GM19328 (cell line): Measurements from ENCODE around the gene CXCL11.
"Not testable (repeated sequence)": the region's sequence is repeated elsewhere in the genome, so short reads cannot be mapped to it uniquely, and the experiment has no call there.

Experiments
- ATAC-seq: cut with Tn5 transposase; IDR thresholded peaks from one replicate; pipeline ENCODE4 v1.9.1; 2021; ENCODE audit warnings: mild to moderate bottlenecking, moderate library complexity; ENCODE audit not compliant: unreplicated experiment

Gene CXCL11

GRCh38 chr4:76035799-76036380 is at the start of gene CXCL11:
CXCL11 (minus strand) TSS chr4:76036070; CDS start chr4:76035987, 83 bp downstream.
- ATAC-seq, result no peak

GRCh38 chr4:76084542-76084941 is 48.7 kb upstream of the CXCL11 start:
- ATAC-seq, result no peak

GRCh38 chr4:76083386-76083988 is 47.6 kb upstream of the CXCL11 start:
- no peak for ATAC-seq

- ATAC-seq, result no peak
These were observed 42.3 kb upstream of the CXCL11 start for GRCh38 chr4:76078033-76078613.

GRCh38 chr4:76074993-76075600 is 39.2 kb upstream of the CXCL11 start:
- ATAC-seq, result no peak

- ATAC-seq, result no peak
These were observed 38.6 kb upstream of the CXCL11 start, which contains the start of gene ART3 for GRCh38 chr4:76074468-76074867. ART3 (plus strand) TSS chr4:76074709; CDS start chr4:76075890, 1,181 bp downstream.

- no peak for ATAC-seq
These were observed 36.9 kb upstream of the CXCL11 start for GRCh38 chr4:76072760-76073159.

GRCh38 chr4:76067652-76068286 is 31.9 kb upstream of the CXCL11 start:
- ATAC-seq, result no peak

GRCh38 chr4:76066546-76066945 is 30.7 kb upstream of the CXCL11 start:
- no peak for ATAC-seq

- no peak for ATAC-seq
These were observed 26.1 kb upstream of the CXCL11 start for GRCh38 chr4:76061982-76062381.

- ATAC-seq, result no peak
These were observed 25.6 kb upstream of the CXCL11 start for GRCh38 chr4:76061421-76061820.

- no peak for ATAC-seq
These were observed 24.6 kb upstream of the CXCL11 start for GRCh38 chr4:76060506-76060905.

GRCh38 chr4:76059750-76060149 is 23.9 kb upstream of the CXCL11 start:
- no peak for ATAC-seq

- ATAC-seq, result no peak
These were observed 23.1 kb upstream of the CXCL11 start for GRCh38 chr4:76058888-76059426.

- ATAC-seq, result no peak
These were observed 22.4 kb upstream of the CXCL11 start for GRCh38 chr4:76058302-76058701.

- no peak for ATAC-seq
These were observed 19.6 kb upstream of the CXCL11 start for GRCh38 chr4:76055421-76055820.

- ATAC-seq, result peak; percentile 99
These were observed 19.1 kb upstream of the CXCL11 start for GRCh38 chr4:76055016-76055415.

GRCh38 chr4:76053730-76054129 is 17.9 kb upstream of the CXCL11 start:
- no peak for ATAC-seq

GRCh38 chr4:76050560-76051050 is 14.7 kb upstream of the CXCL11 start:
- ATAC-seq, result not testable (repeated sequence)

GRCh38 chr4:76049860-76050416 is 14.1 kb upstream of the CXCL11 start:
- not testable (repeated sequence) for ATAC-seq

- not testable (repeated sequence) for ATAC-seq
These were observed 8.8 kb upstream of the CXCL11 start for GRCh38 chr4:76044686-76045085.
